ENCODE measurements around the gene BOLA1. TPM values are rescaled to one million over a fixed set of nuclear protein-coding genes. Genes with fewer than 3 reads are reported as not detected.

BOLA1 gene
- total RNA-seq: 26.9 and 28.8 TPM in 2 replicates

DNA sequence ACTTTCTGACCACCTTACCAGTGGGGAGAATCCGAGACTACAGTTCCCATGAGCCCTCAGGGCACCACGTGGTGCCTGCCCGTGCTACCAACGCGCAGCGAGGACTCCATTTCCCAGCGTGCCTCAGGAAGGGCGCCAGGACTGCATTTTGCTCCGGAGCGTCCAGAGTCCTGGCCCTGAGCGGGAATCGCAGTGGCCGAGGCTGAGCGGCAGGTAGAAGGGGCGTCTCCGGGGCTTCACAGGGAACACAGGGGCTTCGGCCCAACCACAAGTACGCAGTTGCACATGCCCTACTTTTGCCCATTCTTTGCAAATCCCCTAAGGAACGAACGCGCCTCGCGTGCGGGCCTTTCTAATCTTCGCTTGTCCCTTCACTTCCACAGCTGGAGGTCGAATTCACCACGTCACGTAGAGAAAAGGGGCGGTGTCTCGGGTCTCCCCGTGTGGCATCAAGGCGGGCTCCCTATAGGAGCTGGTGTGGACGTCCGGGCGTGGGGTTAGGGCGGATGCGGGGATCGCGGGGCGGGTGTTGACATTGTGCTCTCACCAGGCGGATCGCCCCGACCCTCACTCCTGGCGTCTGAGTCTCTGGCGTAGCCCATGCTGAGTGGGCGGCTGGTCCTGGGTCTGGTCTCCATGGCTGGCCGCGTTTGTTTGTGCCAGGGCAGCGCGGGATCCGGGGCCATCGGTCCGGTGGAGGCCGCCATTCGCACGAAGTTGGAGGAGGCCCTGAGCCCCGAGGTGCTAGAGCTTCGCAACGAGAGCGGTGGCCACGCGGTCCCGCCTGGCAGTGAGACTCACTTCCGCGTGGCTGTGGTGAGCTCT lies at the start of gene BOLA1:
Gene BOLA1 (plus strand): TSS at position 109 of the 825 bp plus-strand sequence. CDS start 492 bp downstream, at position 601.

GRCh38 chr1:149917571-149918144 lies 18.3 kb downstream of the BOLA1 start, which contains the start of gene SV2A:
Gene SV2A (minus strand): TSS chr1:149917844. CDS start chr1:149913840, 4,004 bp downstream.

GRCh38 chr1:149927563-149928400 lies 28.4 kb downstream of the BOLA1 start, which contains the start of gene SF3B4:
Gene SF3B4 (minus strand): TSS chr1:149927803. CDS start chr1:149927759, 44 bp downstream.

DNA sequence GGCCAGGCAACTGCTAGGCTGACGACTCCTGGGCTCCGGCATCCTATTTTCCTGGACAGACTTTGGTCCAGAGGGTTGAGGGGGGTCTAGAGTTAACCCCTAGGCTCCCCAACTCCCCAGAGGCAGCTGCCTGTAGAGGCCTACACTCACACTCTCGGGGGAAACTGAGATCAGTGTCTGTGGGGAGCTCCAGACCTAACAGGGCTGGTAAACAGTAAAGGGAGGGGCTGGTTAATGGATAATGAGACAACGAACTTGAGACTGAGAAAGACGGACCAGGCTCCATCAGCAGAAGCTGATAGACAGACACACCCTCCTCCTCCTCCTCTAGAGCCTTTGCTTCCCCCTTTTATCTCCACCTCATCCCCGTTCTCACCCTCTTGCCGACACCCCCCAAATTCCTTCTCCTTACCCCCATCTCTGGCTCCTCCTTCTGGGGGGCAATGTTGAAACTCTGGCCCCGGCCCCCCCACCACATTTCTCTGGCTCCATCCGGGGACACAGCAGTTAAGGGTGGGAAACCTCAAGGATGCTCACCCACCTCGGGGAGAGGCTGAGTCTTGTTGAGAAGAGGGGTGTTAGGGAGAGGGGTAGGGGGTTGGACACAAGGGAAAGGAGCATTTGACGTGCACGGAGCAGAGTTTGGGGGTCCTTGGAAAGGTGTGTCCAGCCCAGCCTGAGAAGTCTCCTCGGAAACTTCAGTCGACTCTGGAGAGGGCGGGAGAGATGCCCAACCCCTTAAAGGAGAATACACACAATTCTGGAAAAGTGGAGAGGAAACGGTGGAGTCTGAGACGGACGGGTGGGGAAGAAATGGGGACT lies 37.0 kb downstream of the BOLA1 start, which contains the start of gene MTMR11:
Gene MTMR11 (minus strand): TSS at position 710 of the 822 bp plus-strand sequence. CDS start 232 bp downstream, at position 478.

Other genes starting within 250 kb of the BOLA1 start
- not detected in 2 replicates for gene FCGR1A, start 116.9 kb upstream of the BOLA1 start, total RNA-seq
- 8.6 and 11.2 TPM in 2 replicates for gene SV2A, start 18.3 kb downstream of the BOLA1 start, total RNA-seq
- 22.4 and 23.5 TPM in 2 replicates for gene SF3B4, start 28.2 kb downstream of the BOLA1 start, total RNA-seq
- gene MTMR11, start 37.3 kb downstream of the BOLA1 start, total RNA-seq: 9.6 and 20.4 TPM in 2 replicates
- gene OTUD7B, start 111.2 kb downstream of the BOLA1 start, total RNA-seq: 5.9 and 11.2 TPM in 2 replicates
- gene VPS45, start 168.2 kb downstream of the BOLA1 start, total RNA-seq: 18.5 and 19.9 TPM in 2 replicates

Data from mesangial cell (primary cell).